IMR-90 (cell line): Measurements from ENCODE around the gene NCKAP5. TPM values are rescaled to one million over a fixed set of nuclear protein-coding genes. Genes with fewer than 3 reads are reported as not detected.

Experiments used
- ATAC-seq: fragments of 200-7000 bp; cut with Tn5 transposase; 2 replicates; pipeline ENCODE4 v1.9.1; 2020; ENCODE audit warnings: low read depth, mild to moderate bottlenecking, moderate library complexity
- BruUV-seq: library from RNA; stranded (reverse); fragments of 400-500 nt; replicated peaks from 2 replicates; lab custom pipeline; 2021; lab: Mats Ljungman, UMichigan
- CTCF ChIA-PET: fragments of 300-600 bp; formaldehyde crosslinking; extraction: SDS; loops from one replicate; lab custom pipeline; 2021; ENCODE audit warnings: antibody characterized with exemption; lab: Yijun Ruan, JAX
- POLR2A ChIA-PET: fragments of 300-600 bp; sonication (Branson Sonifier 250); formaldehyde crosslinking; loops from one replicate; lab custom pipeline; 2022; ENCODE audit warnings: antibody characterized with exemption; ENCODE audit not compliant: unreplicated experiment; lab: Charles Lee
- DNase-seq: peaks from one replicate; pipeline ENCODE4 v3.0.0; 2013
- H2AFZ ChIP-seq: replicated peaks from 2 replicates; pipeline ENCODE3; 2013; ENCODE audit warnings: low read length, mild to moderate bottlenecking; ENCODE audit not compliant: poor library complexity
- H2AK5ac ChIP-seq: 2 replicates; pipeline ENCODE4 v1.6.1; 2013; ENCODE audit warnings: low read depth, low read length, inconsistent platforms
- H2AK9ac ChIP-seq: replicated peaks from 2 replicates; pipeline ENCODE3; 2013; ENCODE audit warnings: mild to moderate bottlenecking, low read depth, low read length, moderate library complexity; ENCODE audit not compliant: poor library complexity
- H2BK120ac ChIP-seq: 2 replicates; pipeline ENCODE4 v1.6.1; 2013; ENCODE audit warnings: low read depth, low read length, inconsistent platforms
- H2BK15ac ChIP-seq: 3 replicates; pipeline ENCODE4 v1.6.1; 2013; ENCODE audit warnings: low read depth, low read length, inconsistent platforms
- H2BK20ac ChIP-seq: 2 replicates; pipeline ENCODE4 v1.6.1; 2013; ENCODE audit warnings: low read depth, mild to moderate bottlenecking, inconsistent platforms, low read length, moderate library complexity
- H2BK5ac ChIP-seq: 2 replicates; pipeline ENCODE4 v1.6.1; 2013; ENCODE audit warnings: mild to moderate bottlenecking, low read depth, low read length, inconsistent platforms; ENCODE audit not compliant: poor library complexity, severe bottlenecking
- H3K14ac ChIP-seq: replicated peaks from 2 replicates; pipeline ENCODE4 v1.6.1; 2013; ENCODE audit warnings: low read depth, low read length, inconsistent platforms
- H3K18ac ChIP-seq: 2 replicates; pipeline ENCODE4 v1.6.1; 2013; ENCODE audit warnings: low read depth, low read length, control low read depth
- H3K23ac ChIP-seq: 2 replicates; pipeline ENCODE4 v1.6.1; 2013; ENCODE audit warnings: low read depth, low read length, inconsistent platforms
- H3K27ac ChIP-seq: 2 replicates; pipeline ENCODE4 v1.5.1; 2013; ENCODE audit warnings: mild to moderate bottlenecking, control low read depth, low read length; ENCODE audit not compliant: insufficient read depth
- H3K27me3 ChIP-seq: 2 replicates; pipeline ENCODE4 v1.6.1; 2013; ENCODE audit warnings: low read length; ENCODE audit not compliant: control insufficient read depth, insufficient read depth
- H3K36me3 ChIP-seq: 2 replicates; pipeline ENCODE4 v1.6.1; 2013; ENCODE audit warnings: low read length, mixed read lengths; ENCODE audit not compliant: control insufficient read depth, insufficient read depth
- H3K4ac ChIP-seq: 2 replicates; pipeline ENCODE4 v1.6.1; 2013; ENCODE audit warnings: low read depth, low read length, inconsistent platforms
- H3K4me1 ChIP-seq: 2 replicates; pipeline ENCODE4 v1.6.1; 2013; ENCODE audit warnings: low read length, mixed read lengths; ENCODE audit not compliant: control insufficient read depth, insufficient read depth
- H3K4me2 ChIP-seq: 2 replicates; pipeline ENCODE4 v1.6.1; 2013; ENCODE audit warnings: low read depth, mild to moderate bottlenecking, control low read depth, low read length, moderate library complexity
- H3K4me3 ChIP-seq: 2 replicates; pipeline ENCODE4 v1.5.1; 2013; ENCODE audit warnings: low read depth, mild to moderate bottlenecking, control low read depth, low read length, moderate library complexity; ENCODE audit not compliant: insufficient read depth
- H3K56ac ChIP-seq: 2 replicates; pipeline ENCODE4 v1.6.1; 2013; ENCODE audit warnings: low read length, inconsistent platforms; ENCODE audit not compliant: insufficient read depth; ENCODE audit errors: extremely low read depth
- H3K79me1 ChIP-seq, 2 experiments: 2 replicates each; pipeline ENCODE4 v1.6.1; 2013; ENCODE audit warnings: low read length in 2 of 2, inconsistent platforms in 1 of 2, low read depth in 1 of 2
- H3K9ac ChIP-seq: 2 replicates; pipeline ENCODE4 v1.6.1; 2013; ENCODE audit warnings: low read depth, low read length, control low read depth
- H3K9me1 ChIP-seq: 2 replicates; pipeline ENCODE4 v1.6.1; 2013; ENCODE audit warnings: low read length, inconsistent platforms; ENCODE audit not compliant: insufficient read depth
- H3K9me3 ChIP-seq: 2 replicates; pipeline ENCODE4 v1.6.1; 2013; ENCODE audit warnings: low read length; ENCODE audit not compliant: control insufficient read depth, insufficient read depth
- H4K20me1 ChIP-seq: 2 replicates; pipeline ENCODE4 v1.6.1; 2013; ENCODE audit warnings: low read length, inconsistent platforms; ENCODE audit not compliant: insufficient read depth
- H4K5ac ChIP-seq: 2 replicates; pipeline ENCODE4 v1.6.1; 2013; ENCODE audit warnings: mild to moderate bottlenecking, low read depth, low read length, control low read depth
- H4K8ac ChIP-seq, 2 experiments: 2 replicates each; pipeline ENCODE4 v1.6.1; 2013; ENCODE audit warnings: low read depth in 2 of 2, low read length in 2 of 2, control low read depth in 1 of 2, inconsistent platforms in 1 of 2
- H4K91ac ChIP-seq: 2 replicates; pipeline ENCODE4 v1.6.1; 2013; ENCODE audit warnings: low read depth, low read length, inconsistent platforms; ENCODE audit not compliant: insufficient read depth
- BHLHE40 ChIP-seq: fragments of 150-350 bp; IDR thresholded peaks from 2 replicates; pipeline ENCODE4 v1.6.1; 2016; ENCODE audit warnings: mild to moderate bottlenecking, low read depth, low read length
- CEBPB ChIP-seq: IDR thresholded peaks from 2 replicates; pipeline ENCODE4 v1.6.1; 2012; ENCODE audit warnings: low read depth, low read length, improper control_type of control experiment
- MAFK ChIP-seq: IDR thresholded peaks from 2 replicates; pipeline ENCODE4 v1.6.1; 2012; ENCODE audit warnings: low read depth, low read length, improper control_type of control experiment
- MXI1 ChIP-seq: IDR thresholded peaks from 2 replicates; pipeline ENCODE4 v1.6.1; 2012; ENCODE audit warnings: low read depth, mild to moderate bottlenecking, low read length, moderate library complexity, borderline replicate concordance
- WGBS, 2 experiments: methylation state at CpG; one replicate each; pipeline versions ENCODE4 v1.1.5 to v1.1.7; 2013; ENCODE audit warnings: missing lambda C conversion rate in 2 of 2; ENCODE audit not compliant: insufficient read length in 1 of 2; ENCODE audit errors: extremely low coverage in 2 of 2; 5-methylcytosine and 5-hydroxymethylcytosine counted together
- dilution Hi-C: fragments of 300-500 bp; cut with HindIII; formaldehyde crosslinking; loops from one replicate; pipeline ENCODE4 v1.14.3; 2018; ENCODE audit warnings: low sequenced_read_pairs; ENCODE audit not compliant: unreplicated experiment
- in situ Hi-C: fragments of 300-500 bp; cut with MboI; formaldehyde crosslinking; loops from 3 replicates; pipeline ENCODE4 v1.14.3; 2019; ENCODE audit warnings: low sequenced_read_pairs, inconsistent platforms, mixed read lengths
- intact Hi-C: fragments of 100-400 bp; cut with micrococcal nuclease; formaldehyde crosslinking; loops from 2 replicates; pipeline ENCODE4 v1.10.0; 2022
- polyA plus RNA-seq, 3 experiments: library from polyadenylated mRNA; depleted of rRNA; stranded (reverse); fragments of >200 nt; gene quantifications; 2 replicates each; pipeline ENCODE4 v1.2.3, GENCODE V29; 2012; ENCODE audit warnings: low replicate concordance in 1 of 3
- total RNA-seq: library from RNA; depleted of rRNA; stranded (reverse); fragments of >200 nt; gene quantifications from 2 replicates; pipeline ENCODE4 v1.2.3, GENCODE V29; 2012
- TF ChIP-seq, protein P1 (sequence below): fragments of 150-350 bp; IDR thresholded peaks from 2 replicates; pipeline ENCODE4 v1.6.1; 2017; ENCODE audit warnings: mild to moderate bottlenecking, antibody characterized with exemption, low read length, low read depth

NCKAP5 gene
- total and polyA plus RNA-seq, 2 of the 4 experiments (the other 2 are of a cell fraction), result 2.7 to 3.9 TPM

DNA sequence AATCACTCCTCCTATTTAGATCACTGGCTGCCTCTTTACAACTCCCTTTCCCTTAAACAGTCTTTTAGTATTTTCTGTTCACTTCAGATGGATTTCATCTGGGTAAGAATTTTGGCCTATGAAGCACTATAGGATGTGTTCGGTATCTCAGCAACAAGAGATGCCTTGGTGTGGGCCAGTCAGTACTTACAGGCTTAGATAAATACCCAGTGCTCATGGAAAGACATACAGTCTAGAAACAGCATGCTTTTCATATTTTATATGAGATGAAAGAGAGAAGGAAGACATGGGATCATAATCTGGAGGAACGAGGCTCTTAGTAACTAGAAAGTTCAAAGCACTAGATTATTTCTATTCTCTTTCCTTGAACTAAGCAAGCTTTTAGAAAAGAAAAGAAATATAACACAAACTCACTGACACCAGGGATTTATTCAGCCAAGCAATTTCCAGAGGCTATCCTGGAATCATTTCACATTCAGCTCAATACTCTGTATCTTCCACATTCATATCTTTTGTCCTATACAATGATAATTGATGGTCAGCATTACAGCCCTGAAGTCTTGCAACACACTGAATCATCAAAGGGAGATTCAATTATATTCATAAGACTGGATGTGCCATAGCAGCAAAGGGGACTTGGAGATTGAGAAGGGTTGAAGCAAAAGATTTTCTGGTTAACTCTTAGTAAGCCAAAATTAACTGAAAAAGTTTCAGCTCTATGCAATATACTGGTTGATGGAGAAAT lies 489.4 kb downstream of the NCKAP5 start:
- Histone ChIP-seq H4K8ac (no peak overlapping the region), H3K4me3 (no peak overlapping the region), H3K23ac (no peak overlapping the region), H3K14ac (no peak overlapping the region), H3K9me3 (no peaks in the 10 kb centered on the region), H3K9ac (no peak overlapping the region), H3K27ac (no peak overlapping the region), H2BK120ac (no peak overlapping the region), H3K9me1 (peaks cover 7% of the 10 kb centered on the region), H2BK15ac (no peak overlapping the region), H3K36me3 (peaks cover 3% of the 10 kb centered on the region; the same call in 1 of the 2 replicates), H3K79me1 (peaks cover 5 to 47% of the 10 kb centered on the region in 2 experiments), H2BK5ac (no peak overlapping the region), H2AK9ac (no peak overlapping the region), H2AK5ac (no peak overlapping the region), H3K4me2 (no peak overlapping the region), H4K5ac (no peak overlapping the region), H2AFZ (no peak overlapping the region), H3K27me3 (no peaks in the 10 kb centered on the region), H4K91ac (no peak overlapping the region), H2BK20ac (no peak overlapping the region), H3K18ac (no peak overlapping the region), H3K4ac (no peak overlapping the region), H3K56ac (no peak overlapping the region), H4K20me1 (peaks cover 8% of the 10 kb centered on the region; the same call in 1 of the 2 replicates), H3K4me1 (peaks cover 3% of the 10 kb centered on the region; the same call in 1 of the 2 replicates)
- in situ Hi-C loops (no loop called here), dilution Hi-C loops (no loop called here), intact Hi-C loops (no loop called here)
- ChIA-PET CTCF (no interaction called here), POLR2A (no interaction called here)
- no TSS peak for BruUV-seq
- no peak for TF ChIP-seq MXI1
- TF ChIP-seq, protein P1, sequence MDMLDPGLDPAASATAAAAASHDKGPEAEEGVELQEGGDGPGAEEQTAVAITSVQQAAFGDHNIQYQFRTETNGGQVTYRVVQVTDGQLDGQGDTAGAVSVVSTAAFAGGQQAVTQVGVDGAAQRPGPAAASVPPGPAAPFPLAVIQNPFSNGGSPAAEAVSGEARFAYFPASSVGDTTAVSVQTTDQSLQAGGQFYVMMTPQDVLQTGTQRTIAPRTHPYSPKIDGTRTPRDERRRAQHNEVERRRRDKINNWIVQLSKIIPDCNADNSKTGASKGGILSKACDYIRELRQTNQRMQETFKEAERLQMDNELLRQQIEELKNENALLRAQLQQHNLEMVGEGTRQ, result no peak
- no peak for TF ChIP-seq MAFK
- no peak for TF ChIP-seq BHLHE40
- TF ChIP-seq CEBPB, result 0 out of 2 replicates have a peak, but pooled peaks have one; percentile 15
- DNase-seq, result no peak
- no peak for ATAC-seq
- WGBS, 2 experiments, result no CpG with 5 or more reads among the region's 2 CpGs
